K562 (cell line): Measurements from ENCODE around the gene C16orf95. TPM values are rescaled to one million over a fixed set of nuclear protein-coding genes. Genes with fewer than 3 reads are reported as not detected.

ENCODE experiments used
- polyA plus RNA-seq, 8 experiments: library from polyadenylated mRNA; depleted of rRNA in 4 of 8; stranded (reverse) in 5 of 8; unstranded in 3 of 8; fragments of >200 nt; fragmentation: Nextera tagmentation in 2 of 8; fragmentation: Illumina TruSeq in 1 of 8; extraction: Ambion mirVana in 2 of 8; extraction: Trizol in 1 of 8; gene quantifications; 2 replicates each; pipeline versions ENCODE4 v1.2.1 to v1.2.3, GENCODE V29; 2011 to 2014; ENCODE audit warnings: inconsistent platforms in 1 of 8, missing spikeins in 1 of 8
- small RNA-seq: library from RNA; depleted of rRNA; stranded (forward); fragments of <200 nt; gene quantifications from one replicate; pipeline ENCODE3, GENCODE V24; 2014
- total RNA-seq, 7 experiments: library from RNA; depleted of rRNA in 6 of 7; stranded (reverse); fragments of >200 nt in 6 of 7; fragmentation: Illumina TruSeq in 2 of 7; extraction: Trizol in 2 of 7; gene quantifications; 2 replicates each; pipeline versions ENCODE4 v1.2.1 to v1.2.3, GENCODE V29; 2011 to 2021; ENCODE audit warnings: low replicate concordance in 1 of 7

Gene C16orf95
- total and polyA plus RNA-seq, 9 of the 15 experiments (the other 6 are each of a cell fraction or from before 2014, with no cell fraction given), result 6.5 to 20.5 (median 9.4) TPM

Small RNA genes lying within 50 kb of the gene (small RNA-seq; reads per million reads assigned to genes)
- not detected for gene AC010531.2

Other genes starting within 250 kb of the C16orf95 start
- 18.9 and 20.7 TPM in 2 replicates for gene FBXO31, start 66.4 kb upstream of the C16orf95 start, total RNA-seq (2014; rRNA removed)
- gene FBXO31, start 66.4 kb upstream of the C16orf95 start, total RNA-seq (2014; rRNA removed; fragmentation: Illumina TruSeq; extraction: Trizol), result 6.7 and 8.1 TPM in 2 replicates
- gene FBXO31, start 66.4 kb upstream of the C16orf95 start, total RNA-seq (2015; rRNA removed; fragmentation: Illumina TruSeq; extraction: Trizol), result 10.1 and 10.4 TPM in 2 replicates
- 28.6 and 33.3 TPM in 2 replicates for gene FBXO31, start 66.4 kb upstream of the C16orf95 start, total RNA-seq (2021)
- gene FBXO31, start 66.4 kb upstream of the C16orf95 start, polyA plus RNA-seq (2011; rRNA removed), result 11.9 and 13.4 TPM in 2 replicates
- 10.9 and 19.1 TPM in 2 replicates for gene FBXO31, start 66.4 kb upstream of the C16orf95 start, polyA plus RNA-seq (2014; fragmentation: Illumina TruSeq; extraction: Trizol)
- gene FBXO31, start 66.4 kb upstream of the C16orf95 start, polyA plus RNA-seq (2014; fragmentation: Nextera tagmentation; extraction: Ambion mirVana), result under 1 TPM; 0.18 to 0.70 TPM
- gene FBXO31, start 66.4 kb upstream of the C16orf95 start, polyA plus RNA-seq (2014; rRNA removed), result 14.0 and 16.0 TPM in 2 replicates
- 21.3 and 24.9 TPM in 2 replicates for gene MAP1LC3B, start 74.9 kb upstream of the C16orf95 start, total RNA-seq (2014; rRNA removed)
- 26.7 and 32.7 TPM in 2 replicates for gene MAP1LC3B, start 74.9 kb upstream of the C16orf95 start, total RNA-seq (2014; rRNA removed; fragmentation: Illumina TruSeq; extraction: Trizol)
- 16.0 and 16.2 TPM in 2 replicates for gene MAP1LC3B, start 74.9 kb upstream of the C16orf95 start, total RNA-seq (2015; rRNA removed; fragmentation: Illumina TruSeq; extraction: Trizol)
- 73.1 and 77.4 TPM in 2 replicates for gene MAP1LC3B, start 74.9 kb upstream of the C16orf95 start, total RNA-seq (2021)
- 37.0 and 42.6 TPM in 2 replicates for gene MAP1LC3B, start 74.9 kb upstream of the C16orf95 start, polyA plus RNA-seq (2011; rRNA removed)
- 79.9 and 81.5 TPM in 2 replicates for gene MAP1LC3B, start 74.9 kb upstream of the C16orf95 start, polyA plus RNA-seq (2014; fragmentation: Illumina TruSeq; extraction: Trizol)
- 10 to 100 TPM; 30.4 to 36.7 TPM for gene MAP1LC3B, start 74.9 kb upstream of the C16orf95 start, polyA plus RNA-seq (2014; fragmentation: Nextera tagmentation; extraction: Ambion mirVana)
- gene MAP1LC3B, start 74.9 kb upstream of the C16orf95 start, polyA plus RNA-seq (2014; rRNA removed), result 45.5 TPM in 2 replicates
- 3.0 and 3.6 TPM in 2 replicates for gene ZCCHC14, start 175.6 kb upstream of the C16orf95 start, total RNA-seq (2014; rRNA removed)
- gene ZCCHC14, start 175.6 kb upstream of the C16orf95 start, total RNA-seq (2014; rRNA removed; fragmentation: Illumina TruSeq; extraction: Trizol), result 2.1 and 2.3 TPM in 2 replicates
- gene ZCCHC14, start 175.6 kb upstream of the C16orf95 start, total RNA-seq (2015; rRNA removed; fragmentation: Illumina TruSeq; extraction: Trizol), result 2.9 and 3.3 TPM in 2 replicates
- gene ZCCHC14, start 175.6 kb upstream of the C16orf95 start, total RNA-seq (2021), result 12.4 and 12.8 TPM in 2 replicates
- 1.8 and 2.4 TPM in 2 replicates for gene ZCCHC14, start 175.6 kb upstream of the C16orf95 start, polyA plus RNA-seq (2011; rRNA removed)
- gene ZCCHC14, start 175.6 kb upstream of the C16orf95 start, polyA plus RNA-seq (2014; fragmentation: Illumina TruSeq; extraction: Trizol), result 5.9 and 6.0 TPM in 2 replicates
- 1 to 10 TPM; 1.5 TPM for gene ZCCHC14, start 175.6 kb upstream of the C16orf95 start, polyA plus RNA-seq (2014; fragmentation: Nextera tagmentation; extraction: Ambion mirVana)
- gene ZCCHC14, start 175.6 kb upstream of the C16orf95 start, polyA plus RNA-seq (2014; rRNA removed), result 5.1 and 5.5 TPM in 2 replicates